IMR-90 (cell line): Measurements from ENCODE around the gene SLC45A2. TPM values are rescaled to one million over a fixed set of nuclear protein-coding genes. Genes with fewer than 3 reads are reported as not detected.
A peak's percentile ranks its signal among the peaks of the same experiment; 100 is the strongest.

Experiments
- ATAC-seq: fragments of 200-7000 bp; cut with Tn5 transposase; 2 replicates; pipeline ENCODE4 v1.9.1; 2020; ENCODE audit warnings: low read depth, mild to moderate bottlenecking, moderate library complexity
- BruUV-seq: library from RNA; stranded (reverse); fragments of 400-500 nt; replicated peaks from 2 replicates; lab custom pipeline; 2021; lab: Mats Ljungman, UMichigan
- CTCF ChIA-PET: fragments of 300-600 bp; formaldehyde crosslinking; extraction: SDS; loops from one replicate; lab custom pipeline; 2021; ENCODE audit warnings: antibody characterized with exemption; lab: Yijun Ruan, JAX
- POLR2A ChIA-PET: fragments of 300-600 bp; sonication (Branson Sonifier 250); formaldehyde crosslinking; loops from one replicate; lab custom pipeline; 2022; ENCODE audit warnings: antibody characterized with exemption; ENCODE audit not compliant: unreplicated experiment; lab: Charles Lee
- DNase-seq: peaks from one replicate; pipeline ENCODE4 v3.0.0; 2013
- H2AFZ ChIP-seq: replicated peaks from 2 replicates; pipeline ENCODE3; 2013; ENCODE audit warnings: low read length, mild to moderate bottlenecking; ENCODE audit not compliant: poor library complexity
- H2AK5ac ChIP-seq: 2 replicates; pipeline ENCODE4 v1.6.1; 2013; ENCODE audit warnings: low read depth, low read length, inconsistent platforms
- H2AK9ac ChIP-seq: replicated peaks from 2 replicates; pipeline ENCODE3; 2013; ENCODE audit warnings: mild to moderate bottlenecking, low read depth, low read length, moderate library complexity; ENCODE audit not compliant: poor library complexity
- H2BK120ac ChIP-seq: 2 replicates; pipeline ENCODE4 v1.6.1; 2013; ENCODE audit warnings: low read depth, low read length, inconsistent platforms
- H2BK15ac ChIP-seq: 3 replicates; pipeline ENCODE4 v1.6.1; 2013; ENCODE audit warnings: low read depth, low read length, inconsistent platforms
- H2BK20ac ChIP-seq: 2 replicates; pipeline ENCODE4 v1.6.1; 2013; ENCODE audit warnings: low read depth, mild to moderate bottlenecking, inconsistent platforms, low read length, moderate library complexity
- H2BK5ac ChIP-seq: 2 replicates; pipeline ENCODE4 v1.6.1; 2013; ENCODE audit warnings: mild to moderate bottlenecking, low read depth, low read length, inconsistent platforms; ENCODE audit not compliant: poor library complexity, severe bottlenecking
- H3K14ac ChIP-seq: replicated peaks from 2 replicates; pipeline ENCODE4 v1.6.1; 2013; ENCODE audit warnings: low read depth, low read length, inconsistent platforms
- H3K18ac ChIP-seq: 2 replicates; pipeline ENCODE4 v1.6.1; 2013; ENCODE audit warnings: low read depth, low read length, control low read depth
- H3K23ac ChIP-seq: 2 replicates; pipeline ENCODE4 v1.6.1; 2013; ENCODE audit warnings: low read depth, low read length, inconsistent platforms
- H3K27ac ChIP-seq: 2 replicates; pipeline ENCODE4 v1.5.1; 2013; ENCODE audit warnings: mild to moderate bottlenecking, control low read depth, low read length; ENCODE audit not compliant: insufficient read depth
- H3K27me3 ChIP-seq: 2 replicates; pipeline ENCODE4 v1.6.1; 2013; ENCODE audit warnings: low read length; ENCODE audit not compliant: control insufficient read depth, insufficient read depth
- H3K36me3 ChIP-seq: 2 replicates; pipeline ENCODE4 v1.6.1; 2013; ENCODE audit warnings: low read length, mixed read lengths; ENCODE audit not compliant: control insufficient read depth, insufficient read depth
- H3K4ac ChIP-seq: 2 replicates; pipeline ENCODE4 v1.6.1; 2013; ENCODE audit warnings: low read depth, low read length, inconsistent platforms
- H3K4me1 ChIP-seq: 2 replicates; pipeline ENCODE4 v1.6.1; 2013; ENCODE audit warnings: low read length, mixed read lengths; ENCODE audit not compliant: control insufficient read depth, insufficient read depth
- H3K4me2 ChIP-seq: 2 replicates; pipeline ENCODE4 v1.6.1; 2013; ENCODE audit warnings: low read depth, mild to moderate bottlenecking, control low read depth, low read length, moderate library complexity
- H3K4me3 ChIP-seq: 2 replicates; pipeline ENCODE4 v1.5.1; 2013; ENCODE audit warnings: low read depth, mild to moderate bottlenecking, control low read depth, low read length, moderate library complexity; ENCODE audit not compliant: insufficient read depth
- H3K56ac ChIP-seq: 2 replicates; pipeline ENCODE4 v1.6.1; 2013; ENCODE audit warnings: low read length, inconsistent platforms; ENCODE audit not compliant: insufficient read depth; ENCODE audit errors: extremely low read depth
- H3K79me1 ChIP-seq, 2 experiments: 2 replicates each; pipeline ENCODE4 v1.6.1; 2013; ENCODE audit warnings: low read length in 2 of 2, inconsistent platforms in 1 of 2, low read depth in 1 of 2
- H3K9ac ChIP-seq: 2 replicates; pipeline ENCODE4 v1.6.1; 2013; ENCODE audit warnings: low read depth, low read length, control low read depth
- H3K9me1 ChIP-seq: 2 replicates; pipeline ENCODE4 v1.6.1; 2013; ENCODE audit warnings: low read length, inconsistent platforms; ENCODE audit not compliant: insufficient read depth
- H3K9me3 ChIP-seq: 2 replicates; pipeline ENCODE4 v1.6.1; 2013; ENCODE audit warnings: low read length; ENCODE audit not compliant: control insufficient read depth, insufficient read depth
- H4K20me1 ChIP-seq: 2 replicates; pipeline ENCODE4 v1.6.1; 2013; ENCODE audit warnings: low read length, inconsistent platforms; ENCODE audit not compliant: insufficient read depth
- H4K5ac ChIP-seq: 2 replicates; pipeline ENCODE4 v1.6.1; 2013; ENCODE audit warnings: mild to moderate bottlenecking, low read depth, low read length, control low read depth
- H4K8ac ChIP-seq, 2 experiments: 2 replicates each; pipeline ENCODE4 v1.6.1; 2013; ENCODE audit warnings: low read depth in 2 of 2, low read length in 2 of 2, control low read depth in 1 of 2, inconsistent platforms in 1 of 2
- H4K91ac ChIP-seq: 2 replicates; pipeline ENCODE4 v1.6.1; 2013; ENCODE audit warnings: low read depth, low read length, inconsistent platforms; ENCODE audit not compliant: insufficient read depth
- CEBPB ChIP-seq: IDR thresholded peaks from 2 replicates; pipeline ENCODE4 v1.6.1; 2012; ENCODE audit warnings: low read depth, low read length, improper control_type of control experiment
- CHD1 ChIP-seq: IDR thresholded peaks from 2 replicates; pipeline ENCODE4 v1.6.1; 2012; ENCODE audit warnings: low read depth, low read length, improper control_type of control experiment
- FOS ChIP-seq: fragments of 150-350 bp; IDR thresholded peaks from 2 replicates; pipeline ENCODE4 v1.6.1; 2016; ENCODE audit warnings: low read depth, low read length
- MXI1 ChIP-seq: IDR thresholded peaks from 2 replicates; pipeline ENCODE4 v1.6.1; 2012; ENCODE audit warnings: low read depth, mild to moderate bottlenecking, low read length, moderate library complexity, borderline replicate concordance
- NFE2L2 ChIP-seq: fragments of 150-350 bp; IDR thresholded peaks from 2 replicates; pipeline ENCODE4 v1.6.1; 2016; ENCODE audit warnings: low read depth, mild to moderate bottlenecking, low read length
- POLR2A ChIP-seq: IDR thresholded peaks from 2 replicates; pipeline ENCODE4 v1.6.1; 2012; ENCODE audit warnings: mild to moderate bottlenecking, low read depth, low read length
- RAD21 ChIP-seq: IDR thresholded peaks from 2 replicates; pipeline ENCODE4 v1.6.1; 2012; ENCODE audit warnings: low read length, improper control_type of control experiment
- RCOR1 ChIP-seq: IDR thresholded peaks from 2 replicates; pipeline ENCODE4 v1.6.1; 2012; ENCODE audit warnings: mild to moderate bottlenecking, low read length, improper control_type of control experiment; ENCODE audit not compliant: insufficient replicate concordance
- RFX5 ChIP-seq: IDR thresholded peaks from 2 replicates; pipeline ENCODE4 v1.8.0; 2012; ENCODE audit warnings: low read depth, mild to moderate bottlenecking, low read length, moderate library complexity
- WGBS, 2 experiments: methylation state at CpG; one replicate each; pipeline versions ENCODE4 v1.1.5 to v1.1.7; 2013; ENCODE audit warnings: missing lambda C conversion rate in 2 of 2; ENCODE audit not compliant: insufficient read length in 1 of 2; ENCODE audit errors: extremely low coverage in 2 of 2; 5-methylcytosine and 5-hydroxymethylcytosine counted together
- dilution Hi-C: fragments of 300-500 bp; cut with HindIII; formaldehyde crosslinking; loops from one replicate; pipeline ENCODE4 v1.14.3; 2018; ENCODE audit warnings: low sequenced_read_pairs; ENCODE audit not compliant: unreplicated experiment
- in situ Hi-C: fragments of 300-500 bp; cut with MboI; formaldehyde crosslinking; loops from 3 replicates; pipeline ENCODE4 v1.14.3; 2019; ENCODE audit warnings: low sequenced_read_pairs, inconsistent platforms, mixed read lengths
- intact Hi-C: fragments of 100-400 bp; cut with micrococcal nuclease; formaldehyde crosslinking; loops from 2 replicates; pipeline ENCODE4 v1.10.0; 2022
- polyA plus RNA-seq, 3 experiments: library from polyadenylated mRNA; depleted of rRNA; stranded (reverse); fragments of >200 nt; gene quantifications; 2 replicates each; pipeline ENCODE4 v1.2.3, GENCODE V29; 2012; ENCODE audit warnings: low replicate concordance in 1 of 3
- total RNA-seq: library from RNA; depleted of rRNA; stranded (reverse); fragments of >200 nt; gene quantifications from 2 replicates; pipeline ENCODE4 v1.2.3, GENCODE V29; 2012
- TF ChIP-seq, protein P1 (sequence below): conservative IDR thresholded peaks from 2 replicates; pipeline ENCODE4 v1.5.1; 2012; ENCODE audit warnings: mild to moderate bottlenecking, low read depth, low read length, improper control_type of control experiment

SLC45A2 gene
- total and polyA plus RNA-seq, 2 of the 4 experiments (the other 2 are of a cell fraction): 0.07 TPM; not detected in 1

GRCh38 chr5:34005211-34005610 lies 20.7 kb upstream of the SLC45A2 start:
- intact Hi-C loops (no loop called here), dilution Hi-C loops (no loop called here), in situ Hi-C loops (no loop called here)
- Histone ChIP-seq H4K20me1 (no peaks in the 10 kb centered on the region), H2AK5ac (no peak overlapping the region), H3K4ac (no peak overlapping the region), H3K4me2 (no peak overlapping the region), H3K9me3 (no peaks in the 10 kb centered on the region), H3K9me1 (peaks cover 8% of the 10 kb centered on the region; the same call in 1 of the 2 replicates), H3K27me3 (no peaks in the 10 kb centered on the region), H2BK15ac (no peak overlapping the region), H3K36me3 (peaks cover 4% of the 10 kb centered on the region; the same call in 1 of the 2 replicates), H3K4me3 (no peak overlapping the region), H3K56ac (no peak overlapping the region), H2BK5ac (no peak overlapping the region), H2BK20ac (no peak overlapping the region), H3K18ac (no peak overlapping the region), H3K27ac (no peak overlapping the region), H3K14ac (no peak overlapping the region), H2AK9ac (no peak overlapping the region), H4K91ac (no peak overlapping the region), H4K8ac (no peak overlapping the region), H3K79me1 (peaks cover 15 to 22% of the 10 kb centered on the region in 2 experiments; a peak in 3 of 4 replicates), H3K23ac (no peak overlapping the region), H4K5ac (no peak overlapping the region), H3K4me1 (peaks cover 12% of the 10 kb centered on the region), H3K9ac (no peak overlapping the region), H2BK120ac (no peak overlapping the region), H2AFZ (no peak overlapping the region)
- CTCF ChIA-PET: interaction anchor here (1.5 kb wide), 1 partner anchor 8 kb away, joined by 7 read pairs; no protein-coding TSS in a partner anchor
- ATAC-seq: no peak
- WGBS, 2 experiments: no CpG with 5 or more reads among the region's 4 CpGs
- POLR2A ChIA-PET: interaction anchor here (0.5 kb wide), 1 partner anchor 29 kb away, joined by 3 read pairs; no protein-coding TSS in a partner anchor
- TF ChIP-seq MXI1 (no peak), POLR2A (no peak), CHD1 (no peak), CEBPB (no peak), FOS (no peak), RAD21 (no peak), NFE2L2 (no peak), RCOR1 (no peak), RFX5 (no peak)
- TF ChIP-seq, protein P1, sequence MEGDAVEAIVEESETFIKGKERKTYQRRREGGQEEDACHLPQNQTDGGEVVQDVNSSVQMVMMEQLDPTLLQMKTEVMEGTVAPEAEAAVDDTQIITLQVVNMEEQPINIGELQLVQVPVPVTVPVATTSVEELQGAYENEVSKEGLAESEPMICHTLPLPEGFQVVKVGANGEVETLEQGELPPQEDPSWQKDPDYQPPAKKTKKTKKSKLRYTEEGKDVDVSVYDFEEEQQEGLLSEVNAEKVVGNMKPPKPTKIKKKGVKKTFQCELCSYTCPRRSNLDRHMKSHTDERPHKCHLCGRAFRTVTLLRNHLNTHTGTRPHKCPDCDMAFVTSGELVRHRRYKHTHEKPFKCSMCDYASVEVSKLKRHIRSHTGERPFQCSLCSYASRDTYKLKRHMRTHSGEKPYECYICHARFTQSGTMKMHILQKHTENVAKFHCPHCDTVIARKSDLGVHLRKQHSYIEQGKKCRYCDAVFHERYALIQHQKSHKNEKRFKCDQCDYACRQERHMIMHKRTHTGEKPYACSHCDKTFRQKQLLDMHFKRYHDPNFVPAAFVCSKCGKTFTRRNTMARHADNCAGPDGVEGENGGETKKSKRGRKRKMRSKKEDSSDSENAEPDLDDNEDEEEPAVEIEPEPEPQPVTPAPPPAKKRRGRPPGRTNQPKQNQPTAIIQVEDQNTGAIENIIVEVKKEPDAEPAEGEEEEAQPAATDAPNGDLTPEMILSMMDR: no peak
- peak; percentile 43 for DNase-seq
- BruUV-seq: no TSS peak
